MV-4-11 (cell line): ENCODE measurements around the gene NT5DC1.

Source experiments
- DNase-seq: peaks from one replicate; lab custom pipeline; 2025; lab: John Stamatoyannopoulos, UW

Gene NT5DC1

GRCh38 chr6:116196841-116197240 lies 96.2 kb downstream of the NT5DC1 start:
- no peak for DNase-seq

GRCh38 chr6:116200619-116201249 lies 100.1 kb downstream of the NT5DC1 start:
- no peak for DNase-seq

- DNase-seq: no peak
Observed at GRCh38 chr6:116201538-116201937, 100.9 kb downstream of the NT5DC1 start.

- no peak for DNase-seq
Observed at GRCh38 chr6:116205281-116205680, 104.6 kb downstream of the NT5DC1 start.

- DNase-seq: peak; percentile 59
Observed at GRCh38 chr6:116206231-116206903, 105.7 kb downstream of the NT5DC1 start.

- no peak for DNase-seq
Observed at GRCh38 chr6:116208056-116208785, 107.6 kb downstream of the NT5DC1 start.

GRCh38 chr6:116210316-116210715 lies 109.7 kb downstream of the NT5DC1 start:
- DNase-seq: no peak

GRCh38 chr6:116210750-116211425 lies 110.2 kb downstream of the NT5DC1 start:
- DNase-seq: no peak

GRCh38 chr6:116214681-116215080 lies 114.0 kb downstream of the NT5DC1 start:
- DNase-seq: no peak

- DNase-seq: no peak
Observed at GRCh38 chr6:116215414-116215813, 114.8 kb downstream of the NT5DC1 start.

- peak; percentile 62 for DNase-seq
Observed at GRCh38 chr6:116217069-116217468, 116.4 kb downstream of the NT5DC1 start.

- peak; percentile 25 for DNase-seq
Observed at GRCh38 chr6:116218172-116218633, 117.5 kb downstream of the NT5DC1 start.

GRCh38 chr6:116218866-116219265 lies 118.2 kb downstream of the NT5DC1 start:
- DNase-seq: no peak

- peak; percentile 6 for DNase-seq
Observed at GRCh38 chr6:116221067-116221466, 120.4 kb downstream of the NT5DC1 start.

- no peak for DNase-seq
Observed at GRCh38 chr6:116221911-116222310, 121.3 kb downstream of the NT5DC1 start.

- DNase-seq: no peak
Observed at GRCh38 chr6:116223355-116223754, 122.7 kb downstream of the NT5DC1 start.

- DNase-seq: no peak
Observed at GRCh38 chr6:116229287-116229913, 128.7 kb downstream of the NT5DC1 start.

GRCh38 chr6:116234689-116235088 lies 134.0 kb downstream of the NT5DC1 start:
- DNase-seq: no peak

- DNase-seq: no peak
Observed at GRCh38 chr6:116238083-116238482, 137.4 kb downstream of the NT5DC1 start.

- no peak for DNase-seq
Observed at GRCh38 chr6:116239256-116239655, 138.6 kb downstream of the NT5DC1 start.

- DNase-seq: no peak
Observed at GRCh38 chr6:116239856-116240255, 139.2 kb downstream of the NT5DC1 start.

GRCh38 chr6:116244284-116244683 lies 143.6 kb downstream of the NT5DC1 start:
- DNase-seq: no peak
